ENCODE measurements around the gene BABAM2.

BABAM2 gene

GRCh38 chr2:28206762-28207161, 316.2 kb downstream of the BABAM2 start:
- H3K27ac ChIP-seq, result no peak overlapping the region
- no peaks in the 10 kb centered on the region for H4K20me1 ChIP-seq
- no peak for TF ChIP-seq Cebpa-rat (IDR thresholded peaks at IDR 0.05)

GRCh38 chr2:28209261-28209691, 318.7 kb downstream of the BABAM2 start:
- no peaks in the 10 kb centered on the region for H3K4me1 ChIP-seq
- no peak for TF ChIP-seq Cebpa-rat (IDR thresholded peaks at IDR 0.05)
- no peak overlapping the region for H3K4me2 ChIP-seq
- H3K27ac ChIP-seq, result no peak overlapping the region
- H3K9ac ChIP-seq, result no peak overlapping the region
- H3K4me3 ChIP-seq, result no peak overlapping the region
- H4K20me1 ChIP-seq, result no peaks in the 10 kb centered on the region
- no peaks in the 10 kb centered on the region for H3K9me3 ChIP-seq
- H3K27me3 ChIP-seq, result no peaks in the 10 kb centered on the region
- H3K36me3 ChIP-seq, result no peaks in the 10 kb centered on the region

More at GRCh38 chr2:28206762-28207161, 316.2 kb downstream of the BABAM2 start:
- H3K27me3 ChIP-seq, result no peaks in the 10 kb centered on the region
- no peak overlapping the region for H3K4me2 ChIP-seq
- H3K4me3 ChIP-seq, result no peak overlapping the region
- H3K4me1 ChIP-seq, result no peaks in the 10 kb centered on the region
- no peaks in the 10 kb centered on the region for H3K36me3 ChIP-seq
- no peaks in the 10 kb centered on the region for H3K9me3 ChIP-seq
- H3K9ac ChIP-seq, result no peak overlapping the region

- Histone ChIP-seq H3K4me1 (no peaks in the 10 kb centered on the region), H4K20me1 (no peaks in the 10 kb centered on the region), H3K4me3 (no peak overlapping the region), H3K27me3 (no peaks in the 10 kb centered on the region), H3K27ac (no peak overlapping the region), H3K36me3 (no peaks in the 10 kb centered on the region), H3K4me2 (no peak overlapping the region), H3K9me3 (no peaks in the 10 kb centered on the region), H3K9ac (no peak overlapping the region)
- no peak for TF ChIP-seq Cebpa-rat (IDR thresholded peaks at IDR 0.05)
Measured at GRCh38 chr2:28209864-28210263, 319.3 kb downstream of the BABAM2 start.

GRCh38 chr2:28210535-28210934, 320.0 kb downstream of the BABAM2 start:
- no peak overlapping the region for H3K9ac ChIP-seq
- no peak overlapping the region for H3K4me3 ChIP-seq
- no peaks in the 10 kb centered on the region for H3K27me3 ChIP-seq
- no peaks in the 10 kb centered on the region for H3K36me3 ChIP-seq
- no peak overlapping the region for H3K27ac ChIP-seq
- no peak for TF ChIP-seq Cebpa-rat (IDR thresholded peaks at IDR 0.05)
- H3K4me2 ChIP-seq, result no peak overlapping the region
- H3K9me3 ChIP-seq, result no peaks in the 10 kb centered on the region
- H4K20me1 ChIP-seq, result no peaks in the 10 kb centered on the region
- H3K4me1 ChIP-seq, result no peaks in the 10 kb centered on the region

- H3K4me3 ChIP-seq, result no peak overlapping the region
- no peak overlapping the region for H3K27ac ChIP-seq
- no peaks in the 10 kb centered on the region for H4K20me1 ChIP-seq
- H3K9ac ChIP-seq, result no peak overlapping the region
- H3K4me2 ChIP-seq, result no peak overlapping the region
- no peaks in the 10 kb centered on the region for H3K4me1 ChIP-seq
- no peaks in the 10 kb centered on the region for H3K9me3 ChIP-seq
- H3K27me3 ChIP-seq, result no peaks in the 10 kb centered on the region
- H3K36me3 ChIP-seq, result no peaks in the 10 kb centered on the region
- TF ChIP-seq Cebpa-rat (IDR thresholded peaks at IDR 0.05), result no peak
Measured at GRCh38 chr2:28216331-28216730, 325.8 kb downstream of the BABAM2 start.

GRCh38 chr2:28217042-28217740, 326.7 kb downstream of the BABAM2 start:
- Histone ChIP-seq H4K20me1 (no peaks in the 10 kb centered on the region), H3K4me3 (no peak overlapping the region), H3K27ac (no peak overlapping the region), H3K4me1 (no peaks in the 10 kb centered on the region), H3K9me3 (no peaks in the 10 kb centered on the region), H3K4me2 (no peak overlapping the region), H3K27me3 (no peaks in the 10 kb centered on the region), H3K9ac (no peak overlapping the region), H3K36me3 (0 out of 2 replicates have a peak, but pooled peaks cover 4% of the 10 kb centered on the region)
- TF ChIP-seq Cebpa-rat (IDR thresholded peaks at IDR 0.05), result no peak

- no peaks in the 10 kb centered on the region for H4K20me1 ChIP-seq
- H3K4me2 ChIP-seq, result no peak overlapping the region
- H3K4me3 ChIP-seq, result no peak overlapping the region
- H3K9me3 ChIP-seq, result no peaks in the 10 kb centered on the region
- no peak overlapping the region for H3K9ac ChIP-seq
- no peaks in the 10 kb centered on the region for H3K4me1 ChIP-seq
- no peak overlapping the region for H3K27ac ChIP-seq
- no peak for TF ChIP-seq Cebpa-rat (IDR thresholded peaks at IDR 0.05)
- H3K27me3 ChIP-seq, result no peaks in the 10 kb centered on the region
- H3K36me3 ChIP-seq, result 0 out of 2 replicates have a peak, but pooled peaks cover 7% of the 10 kb centered on the region
Measured at GRCh38 chr2:28219138-28219537, 328.6 kb downstream of the BABAM2 start.

GRCh38 chr2:28219758-28220368, 329.3 kb downstream of the BABAM2 start:
- no peaks in the 10 kb centered on the region for H3K27me3 ChIP-seq
- no peak for TF ChIP-seq Cebpa-rat (IDR thresholded peaks at IDR 0.05)
- no peak overlapping the region for H3K27ac ChIP-seq
- H3K36me3 ChIP-seq, result 0 out of 2 replicates have a peak, but pooled peaks cover 7% of the 10 kb centered on the region
- H3K9ac ChIP-seq, result no peak overlapping the region
- no peak overlapping the region for H3K4me2 ChIP-seq
- no peak overlapping the region for H3K4me3 ChIP-seq
- no peaks in the 10 kb centered on the region for H4K20me1 ChIP-seq
- H3K4me1 ChIP-seq, result no peaks in the 10 kb centered on the region; the same call in 1 of the 2 replicates
- no peaks in the 10 kb centered on the region for H3K9me3 ChIP-seq

- Histone ChIP-seq H4K20me1 (no peaks in the 10 kb centered on the region), H3K36me3 (peaks cover 10% of the 10 kb centered on the region; the same call in 1 of the 2 replicates), H3K9me3 (no peaks in the 10 kb centered on the region), H3K4me1 (no peaks in the 10 kb centered on the region; the same call in 1 of the 2 replicates), H3K27me3 (no peaks in the 10 kb centered on the region), H3K4me3 (no peak overlapping the region), H3K27ac (no peak overlapping the region), H3K4me2 (no peak overlapping the region), H3K9ac (no peak overlapping the region)
- no peak for TF ChIP-seq Cebpa-rat (IDR thresholded peaks at IDR 0.05)
Measured at GRCh38 chr2:28224648-28225472, 334.3 kb downstream of the BABAM2 start.
